ENCODE data around the gene SSR2.

The SSR2 gene

DNA sequence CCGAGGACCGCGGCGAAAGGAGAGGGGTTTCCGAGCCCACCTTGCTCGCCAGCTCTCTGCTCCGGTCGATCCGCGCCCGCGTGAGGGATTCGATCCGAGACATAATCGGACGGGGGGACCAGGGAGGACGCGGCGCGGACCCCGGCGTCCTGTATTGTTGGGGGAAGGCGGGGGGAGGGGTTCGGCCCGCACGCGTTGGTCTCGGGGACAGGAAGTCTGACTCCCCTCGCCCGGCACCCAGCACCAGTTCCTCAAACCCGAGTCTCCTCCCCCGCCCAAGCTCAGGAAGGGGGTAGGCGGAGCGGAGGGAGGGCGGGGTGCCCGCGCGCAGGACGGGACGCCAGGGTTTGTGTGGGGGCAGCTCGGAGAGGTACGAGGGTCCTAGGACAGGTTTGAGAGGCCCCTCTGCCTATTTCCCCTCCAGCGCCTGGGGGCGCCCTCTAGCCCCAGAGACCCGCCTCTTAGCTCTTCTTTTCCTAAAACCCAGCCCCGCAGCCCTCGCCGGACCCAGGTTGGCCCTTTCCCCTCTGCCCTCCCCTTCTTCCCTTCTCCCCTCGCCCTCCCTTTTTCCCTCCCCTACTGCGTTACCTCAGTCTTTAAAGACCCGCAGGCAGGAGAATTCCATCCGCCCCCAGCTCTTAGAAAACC, 42.3 kb downstream of the SSR2 start, which contains the start of gene ARHGEF2:
Gene ARHGEF2, minus strand, starts transcription at position 223 of the 648 bp plus-strand sequence. Its CDS starts 120 bp downstream, at position 103.
- CTCF ChIA-PET, result interaction anchor here (3.6 to 4.1 kb wide), 3 partner anchors 10 to 16 kb away, joined by 22 to 30 read pairs (median 24); no protein-coding TSS in a partner anchor
- no peak for DNase-seq (ENCODE audit: low read depth, low spot score)
- POLR2A ChIA-PET, result interaction anchor here (1.4 to 6.2 kb wide), 5 partner anchors 10 to 40 kb away, joined by 3 to 58 read pairs (median 6); no protein-coding TSS in a partner anchor
- TF ChIP-seq, protein P1, sequence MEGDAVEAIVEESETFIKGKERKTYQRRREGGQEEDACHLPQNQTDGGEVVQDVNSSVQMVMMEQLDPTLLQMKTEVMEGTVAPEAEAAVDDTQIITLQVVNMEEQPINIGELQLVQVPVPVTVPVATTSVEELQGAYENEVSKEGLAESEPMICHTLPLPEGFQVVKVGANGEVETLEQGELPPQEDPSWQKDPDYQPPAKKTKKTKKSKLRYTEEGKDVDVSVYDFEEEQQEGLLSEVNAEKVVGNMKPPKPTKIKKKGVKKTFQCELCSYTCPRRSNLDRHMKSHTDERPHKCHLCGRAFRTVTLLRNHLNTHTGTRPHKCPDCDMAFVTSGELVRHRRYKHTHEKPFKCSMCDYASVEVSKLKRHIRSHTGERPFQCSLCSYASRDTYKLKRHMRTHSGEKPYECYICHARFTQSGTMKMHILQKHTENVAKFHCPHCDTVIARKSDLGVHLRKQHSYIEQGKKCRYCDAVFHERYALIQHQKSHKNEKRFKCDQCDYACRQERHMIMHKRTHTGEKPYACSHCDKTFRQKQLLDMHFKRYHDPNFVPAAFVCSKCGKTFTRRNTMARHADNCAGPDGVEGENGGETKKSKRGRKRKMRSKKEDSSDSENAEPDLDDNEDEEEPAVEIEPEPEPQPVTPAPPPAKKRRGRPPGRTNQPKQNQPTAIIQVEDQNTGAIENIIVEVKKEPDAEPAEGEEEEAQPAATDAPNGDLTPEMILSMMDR (IDR thresholded peaks at IDR 0.05; ENCODE audit: insufficient read depth, low read length, missing control alignments), result peak; percentile 30
- H3K4me3 ChIP-seq (ENCODE audit: low read depth, low read length), result peak within 1 kb of the TSS; percentile 88

DNA sequence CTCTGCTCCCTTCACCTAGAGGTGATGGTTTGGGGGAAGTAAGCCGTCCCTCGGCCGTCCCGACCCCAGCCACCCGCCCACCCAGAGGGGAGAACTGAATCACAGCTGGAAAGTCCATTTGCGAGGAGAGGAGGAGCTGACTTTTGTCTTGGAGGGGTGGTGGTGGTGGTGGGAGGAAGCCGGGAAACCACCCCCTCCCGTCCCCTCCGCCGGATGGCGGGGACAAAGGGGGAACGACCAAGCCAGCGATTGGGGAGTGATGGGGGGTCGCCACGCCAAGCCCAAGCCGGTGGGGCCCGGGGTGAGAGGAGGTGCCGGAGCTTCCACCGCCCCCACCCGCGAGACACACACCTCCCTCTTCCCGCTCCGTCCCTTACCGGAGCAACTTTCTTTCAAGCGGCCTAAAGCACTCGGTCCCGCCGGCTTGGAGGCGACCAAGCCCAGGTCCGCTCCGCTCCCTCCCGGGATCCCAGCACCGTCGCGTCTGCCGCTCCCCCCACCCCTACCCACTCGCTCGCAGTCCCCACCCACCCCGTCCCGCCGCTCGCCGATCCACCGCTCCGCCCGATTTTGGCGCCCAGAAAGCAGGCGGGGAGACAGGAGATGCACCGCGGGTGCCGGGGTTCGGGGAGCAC, 42.9 kb downstream of the SSR2 start:
- TF ChIP-seq, protein P1 (IDR thresholded peaks at IDR 0.05; ENCODE audit: insufficient read depth, low read length, missing control alignments), result no peak
- DNase-seq (ENCODE audit: low read depth, low spot score), result no peak
- H3K4me3 ChIP-seq (ENCODE audit: low read depth, low read length), result peak overlapping the region; percentile 88
- ChIA-PET POLR2A (interaction anchor here (0.6 to 6.2 kb wide), 7 partner anchors 10 to 770 kb away, joined by 3 to 58 read pairs (median 6); partner anchors contain the start of gene KHDC4), CTCF (interaction anchor here (3.0 to 4.1 kb wide), 4 partner anchors 9 to 39 kb away, joined by 14 to 30 read pairs (median 23); no protein-coding TSS in a partner anchor)

DNA sequence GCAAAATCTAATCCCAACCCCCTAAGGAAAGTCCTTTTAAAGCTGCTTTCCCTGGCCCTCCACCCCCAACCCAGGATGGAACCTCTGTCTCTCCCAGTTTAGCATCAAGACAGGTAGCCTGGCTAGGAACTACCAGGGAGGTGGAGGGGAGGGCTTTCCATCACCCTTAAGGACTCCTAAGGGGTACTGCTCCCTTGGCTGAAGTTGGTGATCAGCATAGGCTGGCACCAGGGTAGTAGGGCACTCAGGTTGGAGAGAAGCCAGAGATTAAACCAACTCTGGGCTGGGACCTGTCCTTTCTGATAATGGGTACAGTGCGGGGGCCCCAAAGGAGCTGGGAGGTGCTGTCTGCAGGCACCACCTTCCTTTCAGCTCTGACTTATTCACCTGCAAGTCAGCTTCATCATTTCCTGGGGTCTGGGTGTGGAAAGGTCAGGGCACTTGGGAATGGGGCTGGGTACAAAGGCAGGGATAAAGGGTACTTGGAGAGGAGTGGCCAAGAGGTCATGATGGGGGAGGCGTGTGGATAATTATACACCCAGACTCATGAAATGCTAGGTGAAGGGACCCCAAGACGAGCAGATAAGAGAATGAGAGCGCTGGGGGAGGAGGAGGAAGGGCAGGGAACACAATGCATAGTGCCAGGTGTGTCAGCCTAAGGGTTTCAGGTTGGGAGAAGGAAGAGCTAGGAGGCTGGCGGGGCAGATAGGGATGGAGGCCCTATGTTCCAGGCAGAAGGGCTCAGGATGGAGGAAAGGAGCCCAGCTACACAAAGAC, 43.6 kb downstream of the SSR2 start:
- CTCF ChIA-PET, result interaction anchor here (3.0 to 4.1 kb wide), 4 partner anchors 9 to 39 kb away, joined by 14 to 30 read pairs (median 23); no protein-coding TSS in a partner anchor
- DNase-seq (ENCODE audit: low read depth, low spot score), result no peak
- POLR2A ChIA-PET, result interaction anchor here (0.6 to 6.2 kb wide), 7 partner anchors 9 to 770 kb away, joined by 3 to 58 read pairs (median 5); partner anchors contain the start of gene KHDC4
- peak overlapping the region; percentile 88 for H3K4me3 ChIP-seq (ENCODE audit: low read depth, low read length)
- TF ChIP-seq, protein P1 (IDR thresholded peaks at IDR 0.05; ENCODE audit: insufficient read depth, low read length, missing control alignments), result no peak

GRCh38 chr1:155976062-155976912, 44.5 kb downstream of the SSR2 start:
- POLR2A ChIA-PET, result interaction anchor here (0.5 to 6.2 kb wide), 11 partner anchors 8 to 1016 kb away, joined by 3 to 58 read pairs (median 4); partner anchors contain the start of gene KHDC4
- TF ChIP-seq, protein P1 (IDR thresholded peaks at IDR 0.05; ENCODE audit: insufficient read depth, low read length, missing control alignments), result no peak
- DNase-seq (ENCODE audit: low read depth, low spot score), result no peak
- CTCF ChIA-PET, result interaction anchor here (1.1 to 4.1 kb wide), 6 partner anchors 8 to 154 kb away, joined by 3 to 30 read pairs (median 18); no protein-coding TSS in a partner anchor
- peak overlapping the region; percentile 88 for H3K4me3 ChIP-seq (ENCODE audit: low read depth, low read length)

DNA sequence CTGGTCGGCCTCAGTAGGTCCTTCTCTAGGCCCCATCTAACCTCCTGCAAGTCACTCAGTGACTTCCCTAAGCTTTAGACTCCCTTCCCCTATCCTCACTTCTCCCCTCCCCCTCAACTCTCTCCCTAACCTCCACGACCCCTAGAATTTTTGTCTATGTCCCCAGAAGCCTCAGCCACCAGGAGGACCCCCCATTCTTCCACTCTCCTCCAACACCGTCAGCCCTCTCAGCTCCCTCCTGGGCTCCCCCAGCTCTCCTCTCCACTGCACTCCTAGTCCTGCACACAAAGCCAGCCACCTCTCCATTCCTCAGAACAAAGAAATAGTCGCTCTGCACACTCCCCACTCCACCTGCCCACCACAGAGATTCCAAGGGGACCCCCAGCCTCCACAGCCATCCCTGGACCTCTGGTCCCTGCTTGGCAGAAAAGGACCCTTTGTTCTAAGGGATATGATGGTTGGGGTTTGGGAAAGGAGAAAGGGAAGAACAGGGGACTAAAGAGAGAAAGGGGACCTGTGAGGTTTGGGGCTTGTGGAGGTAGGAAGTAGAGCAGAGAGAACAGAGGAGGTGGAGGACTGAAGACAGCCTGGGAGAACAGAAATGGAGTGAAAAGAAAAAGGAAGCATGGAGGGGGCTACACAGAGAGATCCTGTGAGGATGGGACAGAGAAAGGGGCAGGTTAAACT, 45.2 kb downstream of the SSR2 start:
- TF ChIP-seq, protein P1 (IDR thresholded peaks at IDR 0.05; ENCODE audit: insufficient read depth, low read length, missing control alignments), result no peak
- ChIA-PET POLR2A (interaction anchor here (0.5 to 6.2 kb wide), 10 partner anchors 8 to 1016 kb away, joined by 3 to 58 read pairs (median 4); partner anchors contain the start of gene KHDC4), CTCF (interaction anchor here (1.1 to 4.1 kb wide), 7 partner anchors 13 to 154 kb away, joined by 3 to 30 read pairs (median 9); no protein-coding TSS in a partner anchor)
- DNase-seq (ENCODE audit: low read depth, low spot score), result no peak
- H3K4me3 ChIP-seq (ENCODE audit: low read depth, low read length), result peak overlapping the region; percentile 88

Measured in AG04449 (cell line).